ENCODE results near the gene ADAM8. TPM values are rescaled to one million over a fixed set of nuclear protein-coding genes. Genes with fewer than 3 reads are reported as not detected.
A peak's percentile ranks its signal among the peaks of the same experiment; 100 is the strongest.

ADAM8 gene
- total and polyA plus RNA-seq, 2 of the 8 experiments (the other 6 are each of a cell fraction or from before 2014, with no cell fraction given): 4.6 TPM

- H3K4me2 ChIP-seq (ENCODE audit: insufficient read depth in 1 of 2, low read depth in 2 of 2, low read length in 2 of 2): no peak overlapping the region
- FAIRE-seq: no peak
- no peaks in the 10 kb centered on the region for H3K9me3 ChIP-seq (ENCODE audit: insufficient read depth in 2 of 2, low read depth in 1 of 2, low read length in 1 of 2)
- ChIA-PET POLR2A (ENCODE audit: partially characterized antibody) (interaction anchor here (1.5 kb wide), 1 partner anchor 12 kb away, joined by 5 read pairs; no protein-coding TSS in a partner anchor), CTCF (ENCODE audit: partially characterized antibody) (no interaction called here)
- H3K23ac ChIP-seq (ENCODE audit: insufficient read length): no peak overlapping the region
- H3K18ac ChIP-seq (ENCODE audit: extremely low read depth, low read length): no peak overlapping the region
- no peak overlapping the region for H3K4ac ChIP-seq (replicated peaks; ENCODE audit: insufficient read length, low read depth, low read length)
- no peak overlapping the region for H3K27ac ChIP-seq (ENCODE audit: low read depth, low read length)
- H2AK5ac ChIP-seq (ENCODE audit: low read depth, low read length): 0 out of 2 replicates have a peak overlapping the region, but pooled peaks have one; percentile 65
- H3K9ac ChIP-seq (replicated peaks in 1 of 4; ENCODE audit: extremely low read depth in 1 of 4, low read depth in 3 of 4, low read length in 3 of 4): no peak overlapping the region
- H4K91ac ChIP-seq (replicated peaks; ENCODE audit: insufficient read length, low read length): no peak overlapping the region
- peak overlapping the region; percentile 3; the same call in 1 of the 2 replicates for H2BK12ac ChIP-seq (ENCODE audit: low read depth, low read length)
- no peak overlapping the region for H4K8ac ChIP-seq (ENCODE audit: extremely low read depth, insufficient read depth, low read length)
- no peak for DNase-seq (ENCODE audit: low read depth in 1 of 2, low spot score in 2 of 2)
- no peak overlapping the region for H2BK20ac ChIP-seq (ENCODE audit: low read length)
- peaks cover 0 to 4% of the 10 kb centered on the region in 2 experiments for H4K20me1 ChIP-seq (replicated peaks in 1 of 2; ENCODE audit: control insufficient read depth in 1 of 2, insufficient read depth in 2 of 2, low read length in 2 of 2)
- H3K4me1 ChIP-seq (replicated peaks in 1 of 4; ENCODE audit: control insufficient read depth in 3 of 4, insufficient read depth in 4 of 4, low read length in 3 of 4): peaks cover 3 to 21% (median 9%) of the 10 kb centered on the region in 4 experiments
- H2BK15ac ChIP-seq (ENCODE audit: low read length): no peak overlapping the region
- no peak overlapping the region for H4K5ac ChIP-seq (ENCODE audit: insufficient read length, low read depth, low read length)
- no peaks in the 10 kb centered on the region for H3K79me2 ChIP-seq (ENCODE audit: control insufficient read depth in 1 of 2, insufficient read depth in 2 of 2, low read length in 2 of 2)
- H2AFZ ChIP-seq (ENCODE audit: low read length): no peak overlapping the region
- H3K23me2 ChIP-seq (ENCODE audit: low read depth, low read length): no peaks in the 10 kb centered on the region
- WGBS, 2 experiments (ENCODE audit: extremely low coverage in 1 of 2, insufficient coverage in 1 of 2, insufficient read length in 1 of 2, insufficient replicate concordance in 2 of 2, low coverage in 1 of 2, low lambda C conversion rate in 2 of 2, missing lambda C conversion rate in 1 of 2): 80% methylated on average over 14 of the region's 14 CpGs; no CpG with 5 or more reads in 1 of the 2 experiments
- no peak overlapping the region for H3K4me3 ChIP-seq (ENCODE audit: extremely low read depth in 1 of 4, insufficient read depth in 2 of 4, low read depth in 3 of 4, low read length in 4 of 4)
- no peak overlapping the region for H3K56ac ChIP-seq (replicated peaks; ENCODE audit: insufficient read length, low read depth, low read length)
- no peaks in the 10 kb centered on the region; a peak in 3 of 8 replicates for H3K36me3 ChIP-seq (ENCODE audit: control insufficient read depth in 2 of 4, insufficient read depth in 4 of 4, low read length in 3 of 4)
- TF ChIP-seq RBBP5 (IDR thresholded peaks at IDR 0.05; ENCODE audit: borderline replicate concordance, low read depth, low read length) (no peak), E2F6 (IDR thresholded peaks at IDR 0.05) (no peak)
- no peak overlapping the region for H3K14ac ChIP-seq (ENCODE audit: insufficient read length)
- H3K27me3 ChIP-seq (replicated peaks in 1 of 4; ENCODE audit: control insufficient read depth in 3 of 4, extremely low read depth in 1 of 4, insufficient read depth in 3 of 4, low read length in 3 of 4): peaks cover 0 to 8% (median 6%) of the 10 kb centered on the region in 4 experiments; a peak in 6 of 7 replicates
- no peak overlapping the region for H2BK120ac ChIP-seq (replicated peaks; ENCODE audit: low read depth, low read length)
- H2BK5ac ChIP-seq (ENCODE audit: low read depth, low read length): peak overlapping the region; percentile 12; the same call in 1 of the 2 replicates
- 0 out of 2 replicates have a peak, but pooled peaks cover 2% of the 10 kb centered on the region for H3K79me1 ChIP-seq (ENCODE audit: low read depth, low read length)
These were observed 33.1 kb downstream of the ADAM8 start for GRCh38 chr10:133243593-133243992.
